HepG2 (cell line): ENCODE measurements around the gene TP63.

Experiments
- ATF2 ChIP-seq: sonication (generic); formaldehyde crosslinking; IDR thresholded peaks from 2 replicates; pipeline ENCODE4 v1.4.0; 2020; ENCODE audit warnings: missing genetic modification reagents
- CTCF ChIP-seq: sonication (generic); formaldehyde crosslinking; IDR thresholded peaks from 2 replicates; pipeline ENCODE4 v1.5.0; 2020; ENCODE audit warnings: mild to moderate bottlenecking, missing genetic modification reagents, moderate library complexity
- HDAC6 ChIP-seq: fragments of 200-600 bp; sonication (generic); IDR thresholded peaks from 2 replicates; pipeline ENCODE4 v1.7.0; 2017; ENCODE audit warnings: mild to moderate bottlenecking, antibody characterized with exemption, low read length, low read depth
- TBL1XR1 ChIP-seq: fragments of 150-350 bp; IDR thresholded peaks from 2 replicates; pipeline ENCODE4 v1.6.1; 2014; ENCODE audit warnings: borderline replicate concordance, low read length; ENCODE audit not compliant: partially characterized antibody
- UBTF ChIP-seq: sonication (generic); formaldehyde crosslinking; IDR thresholded peaks from 2 replicates; pipeline ENCODE4 v1.4.0; 2020; ENCODE audit warnings: mild to moderate bottlenecking, missing genetic modification reagents
- ZNF234 ChIP-seq: sonication (generic); formaldehyde crosslinking; conservative IDR thresholded peaks from 2 replicates; pipeline ENCODE4 v1.5.1; 2020; ENCODE audit warnings: mild to moderate bottlenecking, missing genetic modification reagents
- ZNF557 ChIP-seq: sonication (generic); formaldehyde crosslinking; IDR thresholded peaks from 2 replicates; pipeline ENCODE4 v1.4.0; 2020; ENCODE audit warnings: missing genetic modification reagents
- ZNF652 ChIP-seq: IDR thresholded peaks from 2 replicates; pipeline ENCODE4 v1.6.1; 2016; ENCODE audit warnings: low read depth, borderline replicate concordance
- ZNF703 ChIP-seq: sonication (generic); formaldehyde crosslinking; IDR thresholded peaks from 2 replicates; pipeline ENCODE4 v1.5.1; 2020; ENCODE audit warnings: missing genetic modification reagents, mild to moderate bottlenecking, moderate library complexity, borderline replicate concordance

- TF ChIP-seq ZNF703 (CRISPR knock-in tag), result no peak
- TF ChIP-seq ATF2, result no peak
- TF ChIP-seq HDAC6, result no peak
- TF ChIP-seq TBL1XR1, result no peak
- no peak for TF ChIP-seq CTCF (CRISPR knock-in tag)
- TF ChIP-seq ZNF234 (CRISPR knock-in tag), result no peak
- TF ChIP-seq ZNF652 (CRISPR knock-in tag), result no peak
- no peak for TF ChIP-seq ZNF557 (CRISPR knock-in tag)
- no peak for TF ChIP-seq UBTF (CRISPR knock-in tag)
Observed at GRCh38 chr3:189582179-189582578, 49.0 kb upstream of the TP63 start.
